GM18505 (cell line): ENCODE data around the gene SLC19A1.

ENCODE experiments used
- ATAC-seq: cut with Tn5 transposase; IDR thresholded peaks from one replicate; pipeline ENCODE4 v1.9.1; 2021; ENCODE audit not compliant: unreplicated experiment
- POLR2A ChIP-seq: IDR thresholded peaks from 4 replicates; pipeline ENCODE4 v1.6.1; 2011; ENCODE audit warnings: borderline replicate concordance; ENCODE audit not compliant: insufficient read depth, insufficient read length; ENCODE audit errors: extremely low read depth

Gene SLC19A1

DNA sequence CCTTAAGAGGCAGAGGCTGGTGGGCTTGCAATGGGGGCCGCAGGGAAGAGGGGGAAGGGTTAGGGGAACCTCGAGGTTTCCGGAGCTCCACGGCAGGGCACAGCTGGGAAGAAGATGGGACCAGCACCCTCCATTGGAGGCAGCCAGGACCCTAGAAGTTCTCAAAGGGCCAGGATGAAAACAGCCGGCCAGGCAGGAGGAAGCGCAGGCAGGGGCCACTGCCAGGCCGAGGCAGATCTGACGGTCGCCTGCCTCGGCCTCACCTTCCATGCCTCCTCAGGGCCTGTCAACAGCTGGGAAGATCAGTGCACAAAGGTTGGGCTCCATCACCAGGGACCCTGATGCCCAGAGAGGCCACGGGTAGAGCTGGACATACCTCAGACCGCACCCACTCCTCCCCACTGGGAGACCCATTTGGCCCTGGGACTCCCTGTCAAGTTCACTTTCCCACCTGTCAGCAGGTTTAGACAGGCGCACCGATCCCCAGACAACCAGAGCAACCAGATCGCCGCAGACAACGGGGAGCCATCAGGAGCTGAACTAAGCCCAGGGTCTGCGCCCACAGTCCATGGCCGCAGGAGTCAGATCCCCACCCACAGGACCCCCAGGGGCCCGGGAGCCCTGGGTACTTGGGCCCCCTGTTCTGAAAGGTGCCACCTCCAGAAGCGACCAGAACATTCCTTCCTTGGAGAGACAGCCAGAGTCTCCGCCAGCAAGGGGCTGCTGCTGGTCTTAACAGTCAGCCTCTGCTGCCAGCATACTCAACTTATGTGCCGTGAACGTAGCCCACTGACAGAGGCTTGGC, 2.2 kb downstream of the SLC19A1 start:
- TF ChIP-seq POLR2A: no peak
- ATAC-seq: no peak

DNA sequence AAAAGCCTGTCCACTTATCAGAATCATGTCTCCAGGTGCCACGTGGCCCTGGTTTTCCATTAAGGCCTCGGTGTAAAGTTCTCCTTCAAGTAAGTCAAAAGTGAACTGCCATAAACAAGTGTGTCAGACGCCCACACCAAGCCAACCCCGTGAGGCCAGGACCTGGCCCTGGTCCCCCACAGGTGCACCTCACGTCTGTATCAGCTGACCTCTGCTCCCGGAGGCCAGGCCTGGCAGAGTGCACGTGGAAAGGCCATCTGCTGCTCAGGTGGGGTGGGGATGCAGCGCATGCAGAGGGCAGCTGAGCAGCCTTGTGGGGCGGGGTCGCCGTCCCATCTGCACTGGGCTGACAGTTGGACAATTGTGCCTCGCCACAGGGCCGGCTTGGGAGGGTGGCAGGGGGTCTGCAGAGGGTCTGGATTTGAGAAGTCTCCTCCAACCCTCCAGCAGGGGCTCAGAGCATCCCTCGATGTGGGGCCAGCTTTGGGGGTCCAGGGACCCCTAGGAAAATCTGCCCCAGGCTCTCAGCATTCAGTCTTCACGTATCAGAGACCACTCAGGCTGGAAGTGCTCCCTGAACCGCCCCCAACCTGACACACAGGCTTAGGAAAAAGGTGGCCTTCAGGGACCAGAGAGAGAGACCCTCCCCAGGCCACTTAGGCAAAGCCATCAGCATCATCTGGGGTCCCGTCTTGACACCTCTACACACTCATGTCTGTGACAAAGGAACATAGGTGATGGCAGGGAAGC, 3.0 kb downstream of the SLC19A1 start:
- no peak for ATAC-seq
- TF ChIP-seq POLR2A: no peak

DNA sequence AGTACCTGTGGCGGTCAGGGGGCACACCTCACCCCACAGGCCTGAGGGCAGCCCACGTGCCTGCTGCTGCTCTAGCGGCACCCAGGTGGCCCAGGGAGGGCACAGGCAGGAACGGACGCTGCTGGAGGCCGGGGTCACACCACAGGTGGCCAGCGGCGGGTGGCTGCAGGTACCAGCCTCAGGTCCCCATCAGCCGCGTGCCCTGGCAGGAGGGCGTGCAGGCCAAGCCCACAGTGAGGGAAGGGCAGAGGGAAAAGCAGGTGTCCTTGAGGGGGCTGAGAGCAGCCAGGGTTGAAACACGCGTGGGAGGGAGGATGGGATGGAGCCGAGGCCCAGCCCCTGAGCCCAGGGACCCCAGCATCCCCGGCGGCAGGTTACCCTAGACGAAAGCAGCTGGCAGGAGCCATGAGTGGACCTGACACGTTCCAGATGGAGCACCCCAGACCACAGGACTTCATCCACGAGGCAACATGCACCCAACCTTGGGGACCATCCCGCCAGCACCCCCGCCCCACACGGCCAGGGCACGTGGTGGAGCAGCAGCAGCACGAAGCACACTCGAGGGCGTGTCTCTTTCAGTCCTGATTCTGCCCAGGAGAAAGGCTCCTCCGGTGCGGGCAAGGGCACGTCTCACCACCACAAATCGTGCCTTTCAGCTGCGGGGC, 3.7 kb downstream of the SLC19A1 start:
- ATAC-seq: no peak
- TF ChIP-seq POLR2A: no peak

DNA sequence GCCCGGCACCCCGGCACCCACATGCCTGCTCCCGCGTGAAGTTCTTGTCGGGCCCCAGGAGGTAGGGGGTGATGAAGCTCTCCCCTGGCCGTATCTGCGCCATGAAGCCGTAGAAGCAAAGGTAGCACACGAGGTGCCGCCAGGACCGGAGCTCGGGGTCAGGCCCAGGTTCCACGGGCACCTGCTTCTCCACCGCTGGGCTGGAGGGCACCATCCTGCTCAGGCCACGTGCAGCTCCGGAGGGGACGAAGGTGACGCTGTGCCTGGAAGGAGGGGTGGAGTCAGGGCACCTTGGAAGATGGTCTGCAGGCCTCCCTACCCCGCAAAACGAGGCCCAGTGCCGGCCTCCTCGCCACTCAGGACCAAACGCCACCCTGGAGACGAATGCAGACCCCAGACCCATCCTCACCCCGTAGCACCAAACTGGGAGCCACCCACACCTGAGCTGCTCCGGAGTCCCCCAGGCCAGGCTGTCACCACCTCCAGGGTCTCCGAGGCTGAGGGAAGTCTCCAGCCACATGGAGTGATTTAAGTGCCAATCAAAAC, 4.4 kb downstream of the SLC19A1 start:
- no peak for TF ChIP-seq POLR2A
- ATAC-seq: no peak

DNA sequence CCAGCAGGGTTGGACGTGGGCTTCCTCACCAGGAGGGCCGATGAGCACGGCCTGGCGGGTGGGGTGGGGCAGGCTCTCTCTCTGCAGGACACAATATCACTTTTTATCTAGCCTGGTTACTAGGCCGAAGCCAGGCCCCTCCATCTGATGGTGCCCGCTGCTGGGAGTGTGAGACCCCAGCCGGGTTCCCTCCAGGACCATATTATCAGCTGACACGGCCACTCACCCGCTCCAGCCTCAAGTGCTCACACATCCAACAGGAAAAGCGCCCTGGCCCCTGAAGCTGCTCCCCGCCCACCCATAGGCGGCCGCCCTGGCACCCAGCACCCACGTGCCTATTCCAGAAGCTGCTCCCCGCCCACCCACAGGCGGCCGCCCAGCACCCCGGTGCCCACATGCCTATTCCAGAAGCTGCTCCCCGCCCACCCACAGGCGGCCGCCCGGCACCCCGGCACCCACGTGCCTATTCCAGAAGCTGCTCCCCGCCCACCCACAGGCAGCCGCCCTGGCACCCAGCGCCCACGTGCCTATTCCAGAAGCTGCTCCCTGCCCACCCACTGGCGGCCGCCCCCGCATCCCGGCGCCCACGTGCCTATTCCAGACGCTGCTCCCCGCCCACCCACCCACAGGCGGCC, 5.0 kb downstream of the SLC19A1 start:
- no peak for TF ChIP-seq POLR2A
- no peak for ATAC-seq

DNA sequence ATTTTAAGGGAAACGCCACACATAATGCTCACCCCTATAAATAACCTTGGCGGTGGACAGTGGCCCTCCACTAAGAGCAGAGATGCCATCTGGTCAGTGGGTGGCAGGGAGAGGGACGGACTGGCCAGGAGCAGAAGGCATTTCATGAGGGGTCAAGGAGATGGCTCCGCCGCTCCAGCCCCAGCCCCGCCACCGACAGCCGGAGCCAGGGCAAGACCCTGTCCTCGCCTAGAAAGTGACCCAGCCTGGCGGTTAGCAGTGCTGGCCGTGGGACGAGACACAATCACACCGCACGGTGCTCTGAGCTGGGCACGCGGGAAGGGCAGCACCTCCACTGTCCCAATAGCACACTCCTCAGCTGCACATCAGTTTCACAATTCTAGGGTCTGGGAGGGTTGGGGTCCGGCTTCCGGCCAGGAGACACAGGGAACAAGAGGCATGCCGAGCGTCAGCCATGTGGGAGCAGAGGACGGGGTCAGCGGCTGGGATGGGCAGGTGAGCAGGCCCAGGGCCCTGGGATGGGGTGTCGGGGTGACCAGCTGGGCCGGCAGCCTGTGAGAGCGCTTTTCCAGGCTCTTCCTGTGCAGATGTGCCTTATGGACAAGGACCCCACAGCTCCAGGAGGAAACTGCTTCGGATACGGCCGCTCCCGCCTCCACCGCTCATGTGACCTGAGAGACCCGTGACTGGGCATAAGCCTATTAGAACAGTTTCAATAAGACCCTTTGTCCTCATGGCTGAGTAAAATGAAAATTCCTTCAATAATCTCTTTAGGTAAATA, 5.7 kb downstream of the SLC19A1 start:
- ATAC-seq: no peak
- no peak for TF ChIP-seq POLR2A

DNA sequence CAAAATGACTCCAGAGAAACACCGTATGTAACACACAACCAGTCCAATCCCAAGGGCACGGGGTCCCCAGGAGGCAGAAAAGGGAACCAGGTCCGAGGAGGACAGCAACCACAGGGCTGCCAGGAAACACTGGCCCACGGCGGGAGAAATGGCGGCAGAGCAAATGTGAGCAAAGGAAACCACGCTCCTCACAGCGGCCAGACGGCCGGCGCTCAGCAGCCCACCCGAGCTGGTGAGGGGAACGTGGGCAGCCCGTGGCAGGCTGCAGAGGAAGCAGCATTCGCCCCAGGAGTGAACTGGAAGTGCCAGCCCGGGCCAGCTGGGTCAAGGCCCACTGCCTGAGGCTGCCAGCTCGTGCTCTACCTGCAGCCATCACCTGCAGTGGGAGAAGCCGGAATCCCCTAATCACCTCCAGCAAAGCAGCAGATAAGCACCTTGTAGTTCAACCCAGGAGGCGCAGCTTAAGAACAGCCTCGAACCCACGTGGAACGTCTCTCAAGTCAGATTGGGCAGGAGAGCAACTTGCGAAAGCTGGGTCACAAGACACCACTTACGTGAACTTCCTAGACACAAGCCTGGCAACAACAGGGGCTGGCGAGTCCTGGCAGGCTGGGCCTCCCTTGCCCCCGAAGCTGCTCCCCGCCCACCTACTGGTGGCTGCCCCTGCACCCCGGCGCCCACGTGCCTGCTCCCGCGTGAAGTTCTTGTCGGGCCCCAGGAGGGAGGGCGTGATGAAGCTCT, 6.7 kb downstream of the SLC19A1 start:
- TF ChIP-seq POLR2A: no peak
- ATAC-seq: no peak

DNA sequence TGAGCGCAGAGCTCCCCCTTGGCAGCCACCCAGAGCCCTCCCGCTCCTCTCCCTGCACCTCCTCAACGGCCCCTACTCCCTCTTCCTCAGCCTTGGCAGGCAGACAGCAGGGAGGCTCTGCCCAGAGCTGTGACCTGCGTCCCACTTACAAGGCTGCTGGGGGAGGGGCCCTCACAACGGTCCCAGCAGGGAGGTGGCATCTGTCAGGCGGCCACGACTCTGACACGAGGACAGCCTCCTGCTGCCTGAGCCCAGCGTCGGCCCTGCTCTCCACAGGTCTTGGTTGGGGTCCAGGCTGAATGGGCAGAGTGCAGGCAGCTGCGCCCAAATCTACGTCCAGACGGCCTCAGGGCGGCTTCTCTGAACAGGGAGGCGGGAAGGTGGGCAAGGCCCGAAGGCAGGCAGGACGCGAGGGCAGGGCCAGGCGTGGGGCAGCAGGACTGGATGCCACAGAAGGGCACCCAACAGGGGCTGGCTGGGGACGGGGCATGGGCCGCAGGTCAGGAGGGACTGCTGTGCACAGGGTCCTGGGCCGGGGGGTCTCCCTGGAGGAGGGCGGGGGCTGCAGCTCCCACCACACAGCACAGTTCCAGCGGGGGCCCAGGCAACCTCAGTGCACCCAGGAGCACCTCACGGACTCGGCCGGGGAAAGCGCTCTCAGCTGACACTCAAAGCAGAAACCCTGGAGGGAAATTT, 7.5 kb downstream of the SLC19A1 start:
- no peak for TF ChIP-seq POLR2A
- no peak for ATAC-seq

DNA sequence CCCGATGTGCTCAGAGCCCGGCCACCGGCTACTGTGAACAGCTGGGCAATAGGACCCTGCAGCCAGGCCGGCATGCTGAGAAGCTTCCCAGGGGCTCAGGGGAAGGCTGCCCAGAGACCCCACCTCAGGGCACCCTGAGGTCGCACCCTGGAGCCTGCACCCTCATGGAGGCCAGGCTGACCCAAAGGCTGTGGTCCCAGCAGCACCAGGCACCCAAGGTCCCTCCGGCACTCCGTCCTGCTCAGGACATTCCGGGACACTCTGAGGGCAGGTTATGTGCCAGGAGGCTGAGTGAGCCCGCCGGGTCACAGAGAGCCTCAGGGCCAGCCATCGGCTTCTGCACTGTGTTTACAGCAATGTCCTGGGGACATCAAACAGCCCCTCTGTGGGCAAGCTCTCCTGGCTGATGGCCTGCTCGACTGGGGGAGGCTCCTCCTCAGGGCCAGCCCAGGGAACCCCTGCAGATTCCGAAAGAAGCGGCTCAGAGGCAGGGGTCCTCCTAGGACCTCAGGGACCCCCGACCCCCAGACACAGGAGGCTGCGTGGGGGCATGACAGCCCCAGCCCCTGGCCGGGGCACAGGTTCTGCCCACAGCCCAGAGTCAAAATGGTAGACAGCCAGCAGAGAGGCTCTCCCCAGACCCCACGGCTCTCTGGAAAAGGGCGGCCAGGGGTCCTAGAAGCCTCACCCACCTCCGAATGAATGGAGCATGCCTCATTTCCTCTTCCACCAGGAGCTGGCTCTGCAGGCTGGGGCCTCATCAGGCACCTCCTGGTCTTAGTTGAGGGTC, 8.2 kb downstream of the SLC19A1 start:
- no peak for ATAC-seq
- TF ChIP-seq POLR2A: no peak

DNA sequence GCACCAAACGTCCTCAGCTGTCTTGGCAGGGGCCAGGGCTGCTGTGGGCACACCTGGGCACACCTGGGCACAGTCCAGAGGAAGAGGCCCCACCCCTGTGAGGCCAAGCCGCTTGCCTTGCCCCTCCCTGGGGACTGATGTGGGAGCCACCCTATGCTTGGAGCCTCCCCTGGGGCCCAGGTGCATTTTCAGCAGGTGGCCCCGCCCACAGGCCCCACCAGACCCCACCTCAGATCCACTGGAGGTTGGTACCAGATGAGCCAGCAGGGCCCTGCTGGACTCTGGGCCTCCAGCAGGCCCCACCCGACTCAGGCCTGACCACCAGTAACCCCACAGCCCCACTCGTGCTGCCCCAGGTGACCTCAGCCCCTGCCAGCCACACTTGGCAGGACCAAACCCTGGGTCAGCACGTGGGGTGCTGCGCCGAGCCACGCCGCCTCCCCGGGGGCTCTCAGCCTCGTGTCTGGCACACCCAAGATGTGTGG, 8.8 kb downstream of the SLC19A1 start:
- TF ChIP-seq POLR2A: no peak
- ATAC-seq: no peak

DNA sequence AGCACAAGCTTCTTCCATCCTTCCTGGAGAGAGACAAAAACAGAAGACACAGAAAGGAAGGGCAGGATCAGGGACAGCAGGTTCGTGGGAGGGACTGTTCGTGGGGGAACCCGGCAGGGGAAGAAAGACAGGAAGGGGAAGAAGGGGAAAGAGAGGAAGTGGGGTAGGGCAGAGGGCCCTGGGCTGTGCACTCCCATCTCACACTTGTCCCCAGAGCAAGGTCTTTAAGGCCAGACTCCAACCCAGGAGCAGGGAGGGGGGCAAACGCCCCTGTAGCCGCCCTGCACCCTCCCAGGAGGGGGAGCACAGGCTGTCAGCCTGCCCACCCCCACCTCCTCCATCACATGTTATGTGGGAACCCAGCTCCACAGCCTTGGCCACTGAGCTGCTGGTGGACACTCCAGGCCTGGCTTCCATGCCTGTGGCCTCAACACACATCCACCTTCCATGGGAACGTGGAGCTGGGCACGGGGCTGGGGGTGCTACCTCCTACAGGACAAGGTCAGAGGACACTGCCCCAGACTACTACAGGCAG, 9.3 kb downstream of the SLC19A1 start:
- no peak for ATAC-seq
- TF ChIP-seq POLR2A: no peak
